GM10847 (cell line): Measurements from ENCODE around the gene GMDS.

ENCODE experiments used
- POLR2A ChIP-seq: IDR thresholded peaks from 2 replicates; pipeline ENCODE4 v1.6.1; 2011; ENCODE audit not compliant: insufficient read length; ENCODE audit errors: extremely low read depth

Gene GMDS

DNA sequence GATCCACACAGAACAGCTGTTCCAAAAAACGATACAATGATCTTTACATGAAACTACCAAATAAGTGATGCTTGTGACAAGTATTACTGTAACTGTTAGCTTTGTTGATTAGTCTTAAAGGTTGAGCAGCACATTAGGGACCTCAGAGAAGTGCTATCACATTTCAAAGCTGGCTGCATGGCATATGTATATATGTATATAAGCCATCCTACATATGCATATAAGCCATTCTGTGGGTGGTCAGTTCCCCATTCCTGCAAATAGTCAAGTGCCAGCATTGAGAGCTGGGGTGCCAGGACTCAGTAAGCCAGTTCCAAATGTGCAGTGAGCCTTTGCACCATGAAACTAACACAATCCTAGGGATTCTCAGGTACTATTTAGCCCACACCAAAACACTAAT, 339.4 kb downstream of the GMDS start:
- no peak for TF ChIP-seq POLR2A

DNA sequence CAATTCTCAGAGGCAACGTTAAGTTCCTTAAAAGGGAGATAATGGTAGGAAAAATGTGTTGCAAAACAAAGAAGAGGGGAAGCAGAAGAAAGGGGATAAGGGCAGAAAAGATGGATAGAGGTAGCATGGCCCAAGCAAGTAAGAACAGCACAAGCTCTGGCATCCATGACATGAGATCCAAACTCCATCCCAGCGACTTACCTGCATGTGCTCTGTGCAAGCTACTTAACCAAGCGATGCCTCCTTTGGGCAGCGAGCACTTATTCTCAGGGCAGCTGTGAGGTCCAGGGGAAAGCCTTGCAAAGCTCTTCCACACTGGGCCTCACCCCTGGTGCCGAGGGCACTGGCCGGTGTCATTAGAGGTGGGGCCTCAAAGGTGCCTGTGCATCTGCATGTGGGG, 340.5 kb downstream of the GMDS start:
- no peak for TF ChIP-seq POLR2A

DNA sequence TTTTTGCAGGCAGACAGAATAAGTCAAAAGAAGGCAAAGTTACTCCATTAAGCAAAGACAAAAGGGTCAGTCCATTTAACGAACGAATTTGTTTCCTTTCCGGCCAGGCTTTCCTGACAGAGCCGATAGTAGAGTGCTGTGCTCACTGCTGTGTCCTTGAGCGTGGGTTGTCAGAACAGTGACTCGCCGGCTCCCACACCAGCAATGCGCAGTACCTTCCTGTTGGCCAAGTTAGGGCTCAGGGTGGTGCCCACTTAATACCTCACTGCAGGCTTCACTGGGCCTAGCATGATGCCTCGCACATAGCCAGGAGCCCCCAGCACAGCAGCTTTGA, 341.0 kb downstream of the GMDS start:
- no peak for TF ChIP-seq POLR2A

DNA sequence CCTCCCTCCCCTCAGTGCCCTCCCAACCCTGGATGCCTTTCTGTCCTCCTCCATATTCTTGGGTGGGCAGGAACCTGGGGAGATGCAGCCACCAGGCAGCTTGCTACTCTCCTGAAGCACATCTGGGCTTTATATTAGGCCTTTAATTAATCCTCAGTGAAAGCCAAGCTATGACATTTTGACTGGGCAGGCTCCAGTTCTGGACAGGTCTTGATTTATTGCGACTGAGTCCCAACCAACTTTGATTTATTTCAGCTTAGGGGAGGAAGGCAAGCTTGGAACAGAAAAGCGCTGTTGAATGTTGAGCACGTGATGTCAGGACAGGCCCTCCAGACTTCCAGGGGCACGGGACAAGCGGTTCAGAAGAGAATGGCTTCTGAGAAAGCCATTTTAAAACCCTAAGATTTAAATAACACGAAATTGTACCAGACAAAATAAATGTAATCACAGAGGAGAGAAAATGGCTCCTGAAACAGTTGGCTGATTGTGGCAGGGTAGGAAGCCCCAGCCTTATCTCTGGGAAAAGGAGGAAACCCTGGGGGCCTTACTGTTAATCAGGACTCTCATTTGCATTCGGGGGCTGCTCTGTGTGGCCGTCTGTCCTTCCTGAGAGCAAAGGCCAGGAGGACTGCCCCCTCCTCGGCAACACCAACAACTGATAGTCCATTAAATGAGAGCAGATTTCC, 341.5 kb downstream of the GMDS start:
- TF ChIP-seq POLR2A: no peak

DNA sequence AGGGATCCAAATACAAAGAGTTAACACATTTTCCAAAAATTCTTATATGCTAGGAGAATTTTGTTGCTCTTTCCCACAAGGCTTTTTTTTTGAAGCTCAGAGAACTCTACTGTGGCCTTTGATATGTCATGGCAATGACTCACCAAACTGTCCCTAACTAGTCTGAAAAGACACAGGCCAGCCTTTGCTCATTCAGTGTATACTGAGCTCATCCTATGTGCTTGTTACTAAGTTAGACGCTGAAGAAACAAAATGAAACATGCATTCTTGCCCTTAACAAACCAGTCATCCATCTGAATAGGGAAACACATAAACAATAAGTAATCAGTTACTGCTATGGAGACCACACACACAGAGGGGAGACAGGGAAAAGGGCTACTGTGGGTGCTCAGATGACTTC, 343.8 kb downstream of the GMDS start:
- TF ChIP-seq POLR2A: no peak

DNA sequence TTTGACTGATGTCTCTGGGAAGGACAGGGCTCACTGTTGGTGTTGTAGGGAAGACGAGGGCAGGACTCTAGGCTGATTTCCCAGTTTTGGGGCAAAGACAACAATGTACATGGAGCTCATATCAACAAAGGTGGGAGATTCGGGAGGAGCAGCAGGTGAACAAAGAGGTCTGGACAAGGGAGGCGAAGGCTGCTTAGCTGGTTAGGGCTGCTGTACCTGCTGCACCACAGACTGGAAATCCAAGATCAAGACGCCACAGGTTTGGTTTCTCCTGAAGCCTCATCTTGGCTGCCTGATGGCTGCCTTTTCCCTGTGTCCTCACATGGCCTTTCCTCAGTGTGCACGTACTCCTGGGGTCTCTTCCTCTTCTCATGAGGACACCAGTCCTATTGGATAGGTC, 348.5 kb downstream of the GMDS start:
- TF ChIP-seq POLR2A: no peak

DNA sequence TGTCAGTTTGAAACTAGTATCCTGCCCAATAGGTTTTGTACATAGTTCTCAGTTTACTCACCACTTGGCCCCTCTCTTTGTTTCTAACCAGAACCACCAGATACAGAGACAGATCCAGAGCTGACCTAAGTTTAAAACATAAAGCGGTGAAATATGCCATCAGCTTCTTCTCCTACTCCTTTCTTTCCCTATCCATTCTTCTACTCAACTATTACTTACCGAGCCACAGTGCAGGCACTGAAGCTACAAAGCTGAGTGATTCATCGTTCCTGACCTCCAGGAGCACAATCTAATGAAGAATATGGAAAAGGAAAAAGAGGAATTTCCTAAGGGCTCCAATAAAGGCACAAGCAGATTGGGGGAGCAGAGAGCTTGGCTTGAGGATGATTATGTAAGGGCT, 349.7 kb downstream of the GMDS start:
- TF ChIP-seq POLR2A: no peak

DNA sequence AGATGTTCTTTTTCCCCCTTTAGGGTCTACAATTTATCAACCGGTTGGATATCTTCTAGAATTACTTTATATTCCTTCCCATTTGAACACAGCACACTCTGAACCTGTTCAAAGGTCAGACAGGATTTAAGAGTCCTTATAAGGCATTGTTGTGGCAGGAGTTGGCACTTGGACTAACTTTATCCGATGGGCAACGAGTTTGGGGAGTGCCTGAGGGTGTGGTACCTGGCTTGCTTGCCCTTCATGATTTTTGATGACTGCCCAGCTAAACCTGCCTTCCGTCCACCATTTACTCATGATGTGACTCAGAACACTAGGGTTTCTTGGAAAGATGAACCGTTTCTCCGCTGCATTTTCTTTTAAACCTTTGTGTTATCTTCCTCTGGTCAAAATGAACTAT, 350.5 kb downstream of the GMDS start:
- TF ChIP-seq POLR2A: no peak

DNA sequence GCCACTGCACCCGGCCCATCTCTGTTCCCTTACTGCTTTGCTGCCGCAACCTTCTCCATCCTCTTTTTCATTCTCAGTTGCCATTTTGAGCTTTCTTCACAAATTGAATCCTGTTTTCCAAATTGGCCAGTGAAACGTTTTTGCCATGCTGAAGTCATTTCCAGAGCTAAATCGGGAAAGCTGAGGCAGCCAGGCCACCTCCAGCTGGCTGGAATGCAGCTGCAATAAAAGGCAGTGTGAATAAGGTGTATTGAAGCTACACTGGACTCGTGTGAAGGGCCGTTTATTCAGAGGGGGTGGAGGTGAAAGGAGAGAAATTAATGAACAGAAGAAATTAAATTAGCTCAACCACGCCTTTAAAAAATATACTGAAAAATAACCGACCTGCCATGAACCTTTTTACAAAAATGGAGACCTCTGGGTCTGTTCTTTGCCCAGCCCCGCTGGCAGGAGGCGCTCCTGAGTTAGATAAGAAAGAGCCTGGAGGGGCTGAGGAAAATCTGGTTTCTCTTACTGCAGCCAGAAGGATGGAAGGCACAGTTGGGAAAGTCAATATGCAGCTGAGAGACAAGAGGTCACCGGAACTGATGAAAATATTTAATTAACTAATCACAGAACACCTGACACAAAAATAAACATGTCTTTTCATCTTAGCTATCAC, 351.8 kb downstream of the GMDS start:
- TF ChIP-seq POLR2A: no peak

DNA sequence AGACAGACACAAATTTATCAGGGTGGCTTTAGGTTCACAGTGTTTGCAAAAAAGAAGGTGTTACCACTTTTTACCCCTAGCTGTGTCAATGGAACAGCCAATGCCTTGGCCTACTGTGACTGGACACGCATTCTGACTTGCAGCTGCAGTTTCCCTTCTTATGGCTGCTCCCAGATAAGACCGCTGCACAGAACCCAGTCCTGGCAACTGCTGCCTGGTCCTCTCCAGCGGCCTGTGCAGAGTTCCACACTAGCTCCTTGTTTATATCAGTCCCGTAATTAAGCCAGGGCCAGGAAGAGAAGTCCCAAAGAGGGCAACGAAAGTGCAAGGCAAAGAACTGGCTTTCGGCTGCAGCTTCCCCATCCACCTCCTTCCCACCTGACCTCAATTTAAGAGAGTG, 352.7 kb downstream of the GMDS start:
- TF ChIP-seq POLR2A: no peak

DNA sequence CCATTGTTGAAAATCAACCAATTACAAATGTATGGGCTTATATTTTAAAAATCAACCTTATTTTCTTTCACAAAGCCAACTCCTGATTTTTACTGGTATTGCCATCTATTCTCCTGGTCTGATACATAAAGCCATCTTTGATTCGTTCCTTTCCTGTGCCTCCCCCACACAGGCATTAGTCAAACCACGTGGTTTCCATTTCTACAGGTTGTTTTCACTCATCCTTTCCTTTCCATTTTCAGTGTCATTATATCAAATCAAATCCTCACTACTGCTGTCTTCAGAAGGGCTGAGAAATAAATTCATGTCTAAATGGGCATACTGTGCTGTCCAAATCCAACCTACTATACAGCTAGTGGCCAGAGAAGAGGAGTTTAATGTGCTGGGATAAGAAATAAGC, 354.4 kb downstream of the GMDS start:
- TF ChIP-seq POLR2A: no peak

DNA sequence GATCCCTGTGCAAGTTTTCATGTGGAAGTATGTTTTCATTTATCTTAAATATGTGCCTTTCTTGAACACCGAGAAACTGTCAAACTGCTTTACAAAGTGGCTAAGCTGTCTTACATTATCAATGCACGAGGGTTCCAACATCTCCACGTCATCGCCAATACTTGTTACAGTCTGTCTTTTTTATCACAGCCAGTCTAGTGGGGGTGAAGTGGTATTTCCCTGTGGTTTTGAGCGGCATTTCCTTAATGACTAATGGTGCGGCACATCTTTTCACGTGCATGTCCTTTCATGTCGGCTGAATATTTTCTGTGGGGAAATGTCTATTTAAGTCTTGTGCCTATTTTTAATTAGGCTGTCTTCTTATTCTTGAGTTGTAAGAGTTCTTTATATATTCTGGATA, 355.3 kb downstream of the GMDS start:
- TF ChIP-seq POLR2A: no peak

DNA sequence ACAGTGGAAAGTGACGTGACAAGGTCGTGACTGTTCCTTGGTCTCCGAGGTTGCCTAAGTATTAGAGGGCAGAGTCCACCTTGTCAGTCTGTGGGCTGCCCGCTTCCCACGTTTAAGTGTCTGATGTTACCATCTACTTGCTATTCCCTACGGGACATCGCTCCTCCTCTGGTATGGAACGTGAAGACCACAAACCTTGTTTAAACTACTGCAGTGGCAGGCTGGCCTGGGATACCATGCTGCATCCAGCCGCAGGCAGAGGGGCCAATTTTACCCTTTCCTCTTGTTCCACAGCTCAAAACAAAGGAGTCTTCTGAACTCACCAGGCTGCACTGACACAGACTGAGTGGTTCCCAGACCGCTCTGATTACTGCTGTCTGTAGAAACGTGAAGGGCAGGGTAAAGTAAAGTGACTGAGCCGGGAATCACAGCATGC, 359.8 kb downstream of the GMDS start:
- TF ChIP-seq POLR2A: no peak

DNA sequence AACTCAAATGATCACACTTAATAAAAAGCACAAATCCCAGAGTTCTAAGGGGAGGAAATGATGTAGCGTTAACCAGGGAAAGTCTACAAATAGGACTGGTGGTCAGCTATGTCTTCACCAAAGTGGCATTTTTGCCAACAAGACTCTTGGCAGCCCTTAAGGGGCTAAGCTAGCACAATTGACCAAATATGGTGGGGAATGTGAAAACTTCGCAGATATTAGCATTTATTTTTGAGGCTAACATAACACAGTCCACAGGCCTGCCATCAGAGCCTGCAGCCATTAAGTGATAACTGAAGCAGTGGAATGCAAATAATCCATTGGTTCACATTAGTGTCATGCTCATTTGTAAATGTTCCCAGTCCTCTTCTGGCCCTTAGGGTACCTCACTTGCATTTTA, 361.1 kb downstream of the GMDS start:
- TF ChIP-seq POLR2A: no peak

DNA sequence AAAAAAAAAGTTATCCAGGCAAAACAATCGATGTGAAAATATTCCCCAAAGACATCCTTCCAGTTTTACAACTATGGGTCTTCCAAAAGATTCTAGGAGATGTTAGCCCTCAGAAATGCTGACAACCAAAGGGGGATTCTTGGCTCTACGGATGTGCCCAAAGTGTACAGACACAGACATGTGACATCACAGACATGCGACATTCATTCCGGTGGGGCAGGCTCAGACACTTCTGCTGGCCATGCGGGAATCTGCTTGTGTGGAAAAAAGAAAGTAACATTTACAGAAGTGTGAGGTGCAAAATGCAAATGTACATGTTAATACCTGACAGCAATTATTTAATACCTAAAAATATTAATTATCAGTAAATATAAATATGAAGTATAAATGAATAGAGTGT, 367.1 kb downstream of the GMDS start:
- TF ChIP-seq POLR2A: no peak

DNA sequence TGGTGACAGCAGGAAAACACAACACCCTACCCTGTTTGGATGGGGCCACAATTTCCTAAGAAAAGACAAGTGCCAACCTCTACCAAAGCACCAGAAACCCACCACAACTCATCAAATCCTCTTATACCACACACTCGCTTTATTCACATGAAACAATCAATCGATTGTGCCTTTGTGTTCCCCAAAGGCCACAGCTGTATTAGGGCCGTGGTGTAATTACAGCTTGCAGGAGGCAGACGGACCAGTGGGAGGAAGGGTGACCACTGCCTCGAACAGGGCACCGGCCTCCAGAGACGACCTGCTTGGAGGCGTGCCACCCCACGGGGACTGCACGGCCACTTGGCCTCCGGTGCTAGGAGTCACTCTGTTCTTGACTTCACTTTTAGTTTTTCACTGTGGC, 371.6 kb downstream of the GMDS start:
- TF ChIP-seq POLR2A: no peak

DNA sequence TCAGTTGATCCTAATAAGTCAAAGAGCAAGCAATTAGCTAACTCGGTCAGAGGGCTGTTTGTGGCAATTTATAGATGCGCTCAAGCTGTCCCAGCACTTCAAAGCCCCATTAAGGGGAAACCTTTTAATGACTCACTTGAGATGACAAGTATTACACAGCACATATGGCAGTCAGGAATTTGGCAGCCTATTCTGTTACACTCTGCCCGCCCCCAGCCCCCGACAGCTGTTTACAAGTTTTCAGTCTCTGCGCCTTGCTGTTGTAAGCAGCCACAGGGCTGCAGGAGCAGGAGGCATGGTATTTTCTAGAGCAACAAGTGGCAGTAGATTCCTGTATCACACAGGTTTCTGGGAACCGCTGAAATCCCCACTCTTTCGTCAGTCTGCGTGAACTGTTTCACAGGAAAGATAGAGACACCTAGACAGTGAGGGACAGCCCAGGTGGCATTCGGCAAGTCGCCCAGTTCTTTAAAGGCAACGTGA, 372.7 kb downstream of the GMDS start:
- no peak for TF ChIP-seq POLR2A
